Occipital lobe (tissue), 2 donors: ENCODE data around the gene ATP2B2. TPM values are rescaled to one million over a fixed set of nuclear protein-coding genes. Genes with fewer than 3 reads are reported as not detected.
A peak's percentile ranks its signal among the peaks of the same experiment; 100 is the strongest.

Experiments
- DNase-seq: peaks from one replicate; lab custom pipeline; 2025; lab: John Stamatoyannopoulos, UW
- total RNA-seq: library from RNA; depleted of rRNA; stranded (reverse); fragments of >200 nt; gene quantifications from one replicate; pipeline ENCODE4 v1.2.3, GENCODE V29; 2014

ATP2B2 gene
- total RNA-seq, 1 donor from 2014 or later: 79.5 TPM

GRCh38 chr3:10450494-10451440, 54.6 kb downstream of the ATP2B2 start:
- no peak for DNase-seq

GRCh38 chr3:10449436-10449835, 56.0 kb downstream of the ATP2B2 start:
- DNase-seq: no peak

- no peak for DNase-seq
Measured at GRCh38 chr3:10448544-10448943, 56.8 kb downstream of the ATP2B2 start.

GRCh38 chr3:10447527-10448260, 57.7 kb downstream of the ATP2B2 start:
- no peak for DNase-seq

- DNase-seq: no peak
Measured at GRCh38 chr3:10447110-10447509, 58.3 kb downstream of the ATP2B2 start.

- no peak for DNase-seq
Measured at GRCh38 chr3:10445561-10446175, 59.7 kb downstream of the ATP2B2 start.

- DNase-seq: no peak
Measured at GRCh38 chr3:10444511-10444910, 60.9 kb downstream of the ATP2B2 start.

GRCh38 chr3:10444110-10444429, 61.3 kb downstream of the ATP2B2 start:
- no peak for DNase-seq

GRCh38 chr3:10443272-10444109, 61.9 kb downstream of the ATP2B2 start:
- no peak for DNase-seq

GRCh38 chr3:10442151-10442795, 63.1 kb downstream of the ATP2B2 start:
- DNase-seq: no peak

GRCh38 chr3:10440684-10441083, 64.7 kb downstream of the ATP2B2 start:
- DNase-seq: no peak

- no peak for DNase-seq
Measured at GRCh38 chr3:10438902-10439610, 66.3 kb downstream of the ATP2B2 start.

GRCh38 chr3:10437995-10438901, 67.1 kb downstream of the ATP2B2 start:
- DNase-seq: no peak

GRCh38 chr3:10437272-10437994, 68.0 kb downstream of the ATP2B2 start:
- peak; percentile 27 for DNase-seq

GRCh38 chr3:10435850-10436249, 69.5 kb downstream of the ATP2B2 start:
- no peak for DNase-seq

- DNase-seq: no peak
Measured at GRCh38 chr3:10434938-10435336, 70.4 kb downstream of the ATP2B2 start.

GRCh38 chr3:10434144-10434937, 71.0 kb downstream of the ATP2B2 start:
- DNase-seq: no peak

- DNase-seq: no peak
Measured at GRCh38 chr3:10432931-10433330, 72.5 kb downstream of the ATP2B2 start.
